H1 (cell line): Measurements from ENCODE around the gene CAPN14.

Source experiments
- CTCF ChIP-seq, 3 experiments: IDR thresholded peaks; 1 replicate in 2 of 3; 2 replicates in 1 of 3; pipeline versions ENCODE4 v1.5.1 to v1.6.1; 2011; ENCODE audit warnings: low read length in 3 of 3, mild to moderate bottlenecking in 3 of 3, inconsistent platforms in 2 of 3, low read depth in 1 of 3, moderate library complexity in 1 of 3; ENCODE audit not compliant: insufficient read depth in 1 of 3; ENCODE audit errors: control extremely low read depth in 1 of 3
- ZNF274 ChIP-seq: IDR thresholded peaks from 2 replicates; pipeline ENCODE4 v1.7.0; 2012; ENCODE audit warnings: low read length, borderline replicate concordance; ENCODE audit errors: extremely low read depth

GRCh38 chr2:31190188-31190587 lies 27.1 kb downstream of the CAPN14 start:
- TF ChIP-seq CTCF (IDR thresholded peaks at IDR 0.05; ENCODE audit: control extremely low read depth in 1 of 3, insufficient read depth in 1 of 3, low read depth in 1 of 3, low read length in 3 of 3) (no peak), ZNF274 (no peak)
